T-helper 1 cell treated with Interleukin-12 subunit alpha and Interleukin-12 subunit beta and Interleukin-4 antibody, amounts not matched to agents 30 μg/mL and 1 μg/mL, for 36 hours (primary cell): ENCODE results near the gene MARCKS.
"Not testable (repeated sequence)": the region's sequence is repeated elsewhere in the genome, so short reads cannot be mapped to it uniquely, and the experiment has no call there.

ENCODE experiments used
- H3K27ac Mint-ChIP-seq: one replicate; pipeline ENCODE4 v1.8.0; 2021; ENCODE audit warnings: mild to moderate bottlenecking, mixed read lengths
- H3K27me3 Mint-ChIP-seq: one replicate; pipeline ENCODE4 v1.8.0; 2021; ENCODE audit warnings: low read depth, mixed read lengths
- H3K36me3 Mint-ChIP-seq: one replicate; pipeline ENCODE4 v1.8.0; 2021; ENCODE audit warnings: low read depth, mixed read lengths
- H3K4me1 Mint-ChIP-seq: one replicate; pipeline ENCODE4 v1.8.0; 2021; ENCODE audit warnings: low read depth, mixed read lengths
- H3K4me3 Mint-ChIP-seq: one replicate; pipeline ENCODE4 v1.8.0; 2021; ENCODE audit warnings: mild to moderate bottlenecking, moderate library complexity, mixed read lengths
- H3K9me3 Mint-ChIP-seq: one replicate; pipeline ENCODE4 v1.8.0; 2021; ENCODE audit warnings: mixed read lengths

The MARCKS gene

DNA sequence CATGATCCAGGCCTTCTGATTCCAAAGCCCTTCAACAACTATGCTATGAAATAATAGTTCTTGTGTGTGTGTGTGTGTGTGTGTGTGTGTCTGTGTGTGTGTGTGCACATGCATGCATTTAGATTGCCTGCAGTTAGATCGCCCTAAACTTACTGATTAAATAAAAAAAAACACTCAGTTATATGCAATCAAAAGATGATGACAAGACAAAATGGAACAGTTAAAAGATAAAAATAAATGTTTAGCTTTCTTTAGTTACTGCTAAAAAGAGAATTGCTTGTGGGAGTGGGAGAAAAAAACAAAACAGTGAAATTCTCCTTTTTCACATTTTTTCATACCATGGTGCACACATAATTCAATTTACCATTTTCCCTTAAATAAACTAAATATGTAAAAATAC, 29.4 kb downstream of the MARCKS start:
- Mint-ChIP-seq H3K36me3 (no peaks in the 10 kb centered on the region), H3K4me1 (no peaks in the 10 kb centered on the region), H3K9me3 (no peaks in the 10 kb centered on the region), H3K27me3 (peaks cover 11% of the 10 kb centered on the region), H3K27ac (no peak overlapping the region), H3K4me3 (no peak overlapping the region)

GRCh38 chr6:113888493-113888892, 31.3 kb downstream of the MARCKS start:
- Mint-ChIP-seq H3K9me3 (no peaks in the 10 kb centered on the region), H3K36me3 (no peaks in the 10 kb centered on the region), H3K4me3 (no peak overlapping the region), H3K27ac (no peak overlapping the region), H3K4me1 (no peaks in the 10 kb centered on the region), H3K27me3 (peaks cover 8% of the 10 kb centered on the region)

DNA sequence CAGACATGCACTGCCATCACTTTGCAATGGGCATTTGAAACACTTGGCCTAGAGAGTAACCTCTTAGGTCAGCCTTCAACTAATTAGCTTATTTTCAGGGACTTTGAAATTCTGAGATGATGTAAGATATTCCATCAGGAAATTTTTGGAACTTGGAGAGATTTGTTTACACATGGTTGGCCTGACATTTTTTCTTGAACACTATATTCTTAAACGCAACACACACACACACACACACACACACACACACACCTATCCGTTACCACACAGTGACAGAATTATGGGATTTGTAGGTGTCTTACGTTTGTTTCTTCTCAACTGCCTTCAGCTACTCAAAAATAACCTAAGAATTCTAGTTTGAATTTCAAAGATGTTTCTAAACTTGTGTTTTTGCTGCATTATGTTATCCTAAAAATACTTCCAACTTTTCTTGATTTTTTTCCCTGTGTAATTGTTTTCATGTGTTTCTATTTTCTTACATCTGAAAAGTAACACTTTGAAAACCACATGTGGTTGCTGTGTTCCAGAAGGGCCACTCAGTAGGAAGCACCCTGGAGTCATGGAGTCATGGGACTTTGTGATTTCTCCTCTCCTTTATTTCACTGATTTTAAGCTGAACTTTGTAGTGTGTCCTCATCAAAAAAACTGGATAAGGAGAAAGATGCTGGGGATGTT, 31.9 kb downstream of the MARCKS start:
- H3K9me3 Mint-ChIP-seq: no peaks in the 10 kb centered on the region

GRCh38 chr6:113893451-113893850, 36.3 kb downstream of the MARCKS start:
- Mint-ChIP-seq H3K4me1 (no peaks in the 10 kb centered on the region), H3K27ac (no peak overlapping the region), H3K9me3 (no peaks in the 10 kb centered on the region), H3K27me3 (no peaks in the 10 kb centered on the region), H3K4me3 (no peak overlapping the region), H3K36me3 (no peaks in the 10 kb centered on the region)

More for the DNA sequence above, 31.9 kb downstream of the MARCKS start:
- Mint-ChIP-seq H3K4me1 (no peaks in the 10 kb centered on the region), H3K4me3 (no peak overlapping the region), H3K27me3 (peaks cover 8% of the 10 kb centered on the region), H3K27ac (no peak overlapping the region), H3K36me3 (no peaks in the 10 kb centered on the region)

DNA sequence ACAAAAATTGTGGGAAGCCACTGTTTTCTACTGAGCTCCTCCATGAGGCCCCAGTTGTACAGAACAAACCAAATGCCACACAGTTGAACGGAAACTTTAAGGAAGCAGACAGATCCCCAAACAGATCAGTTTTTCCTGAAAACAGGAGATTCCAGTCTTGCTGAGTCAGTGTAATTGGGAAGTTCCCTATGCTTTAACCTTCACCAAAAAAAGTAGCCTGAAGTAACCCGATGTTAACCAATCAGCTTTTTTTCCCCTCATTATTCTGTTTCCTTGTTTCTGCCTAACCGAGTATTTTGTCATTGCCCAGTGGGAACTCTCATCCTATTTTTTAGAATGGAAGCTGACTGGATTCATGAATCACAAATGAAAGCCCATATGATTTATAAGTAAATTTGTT, 36.7 kb downstream of the MARCKS start:
- Mint-ChIP-seq H3K27ac (no peak overlapping the region), H3K36me3 (no peaks in the 10 kb centered on the region)

GRCh38 chr6:113894712-113895674, 37.8 kb downstream of the MARCKS start:
- H3K27ac Mint-ChIP-seq: no peak overlapping the region
- H3K27me3 Mint-ChIP-seq: no peaks in the 10 kb centered on the region
- no peaks in the 10 kb centered on the region for H3K9me3 Mint-ChIP-seq
- no peak overlapping the region for H3K4me3 Mint-ChIP-seq
- no peaks in the 10 kb centered on the region for H3K36me3 Mint-ChIP-seq
- H3K4me1 Mint-ChIP-seq: no peaks in the 10 kb centered on the region

More for the DNA sequence above, 36.7 kb downstream of the MARCKS start:
- no peaks in the 10 kb centered on the region for H3K4me1 Mint-ChIP-seq
- no peaks in the 10 kb centered on the region for H3K9me3 Mint-ChIP-seq
- H3K4me3 Mint-ChIP-seq: no peak overlapping the region
- H3K27me3 Mint-ChIP-seq: no peaks in the 10 kb centered on the region

DNA sequence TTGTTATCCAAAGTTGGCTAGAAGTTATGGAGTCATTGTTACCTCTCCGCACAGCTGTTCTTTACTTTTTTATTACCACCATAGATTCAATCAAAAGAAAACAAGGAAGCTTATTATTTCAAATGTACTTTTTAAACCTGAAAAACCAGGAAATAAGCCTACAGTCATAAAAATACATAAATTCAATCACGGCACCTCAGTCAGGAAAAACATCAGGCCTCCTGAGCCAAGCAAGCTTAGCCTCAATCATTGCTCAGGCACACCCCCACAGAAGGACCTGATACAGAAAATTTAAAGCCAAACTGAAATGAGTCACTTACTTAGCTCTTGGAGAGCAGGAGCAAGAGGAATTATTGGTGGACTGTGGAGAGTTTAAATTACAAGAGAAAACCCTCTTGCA, 44.3 kb downstream of the MARCKS start:
- no peak overlapping the region for H3K4me3 Mint-ChIP-seq
- no peak overlapping the region for H3K27ac Mint-ChIP-seq
- no peaks in the 10 kb centered on the region for H3K4me1 Mint-ChIP-seq
- H3K36me3 Mint-ChIP-seq: no peaks in the 10 kb centered on the region
- H3K9me3 Mint-ChIP-seq: no peaks in the 10 kb centered on the region
- no peaks in the 10 kb centered on the region for H3K27me3 Mint-ChIP-seq

DNA sequence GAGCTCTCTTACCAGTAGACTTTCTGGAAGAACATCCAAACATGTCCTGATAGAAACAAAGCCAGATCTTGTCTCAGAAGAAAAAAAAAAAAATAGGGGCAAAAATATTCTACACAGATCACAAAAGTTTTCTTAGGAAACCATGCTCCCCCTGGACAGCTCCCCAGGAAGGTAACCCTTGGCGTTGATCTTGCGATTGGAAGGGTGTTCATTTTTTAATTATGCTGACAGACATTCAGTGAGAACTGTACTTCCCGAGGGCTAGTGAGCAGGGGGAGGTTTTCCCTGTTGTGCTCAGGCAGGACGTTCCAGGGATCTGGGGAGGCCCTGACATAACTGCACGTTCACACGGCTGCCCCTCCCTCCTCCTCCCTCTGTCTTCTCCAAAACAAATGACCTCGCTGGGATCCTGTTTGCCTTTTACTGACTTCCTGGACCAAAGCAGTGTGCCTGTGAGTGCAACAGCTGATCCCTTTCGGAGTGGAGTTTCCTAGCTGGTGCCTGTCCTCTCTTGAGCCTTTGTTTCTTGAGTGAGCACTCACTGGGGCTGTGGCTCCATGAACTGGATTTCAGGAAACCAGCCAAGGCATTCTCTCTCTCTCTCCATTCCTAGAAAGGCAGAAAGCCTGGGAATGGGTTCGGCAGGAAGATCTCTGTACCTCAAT, 46.7 kb downstream of the MARCKS start:
- Mint-ChIP-seq H3K36me3 (no peaks in the 10 kb centered on the region), H3K27me3 (no peaks in the 10 kb centered on the region)

DNA sequence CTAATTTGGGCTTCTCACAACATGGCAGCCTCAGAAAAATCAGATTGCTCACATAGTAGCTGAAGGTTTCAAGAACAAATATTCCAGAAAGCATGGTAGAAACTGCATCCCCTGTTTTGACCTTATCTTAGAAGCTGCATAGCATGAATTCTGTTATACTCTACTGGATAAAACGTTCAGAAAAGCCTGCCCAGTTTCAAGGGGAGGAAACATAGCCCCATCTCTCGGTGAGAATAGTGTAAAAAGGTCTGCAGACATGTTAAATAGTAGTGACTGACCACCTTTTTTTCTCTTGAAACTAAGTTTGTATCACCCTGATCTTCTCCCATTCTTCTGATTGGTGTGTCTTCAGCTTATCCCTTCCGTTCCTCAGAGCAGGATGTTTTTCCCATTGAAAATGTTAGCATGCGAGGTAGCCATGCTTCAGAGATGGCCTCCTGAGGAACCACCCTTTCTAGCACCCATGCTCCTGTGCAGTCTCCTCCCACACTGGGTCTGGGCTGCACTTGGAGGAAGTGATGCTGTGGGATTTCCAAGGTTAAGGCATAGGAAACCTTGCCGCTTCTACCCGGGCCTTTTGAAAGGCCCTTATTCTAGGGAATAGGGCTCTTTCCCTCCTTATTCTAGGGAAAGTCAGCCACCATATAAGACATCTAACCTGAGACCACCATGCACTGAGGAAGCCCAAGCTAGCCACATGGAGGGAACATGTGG, 50.1 kb downstream of the MARCKS start:
- H3K4me1 Mint-ChIP-seq: no peaks in the 10 kb centered on the region
- no peak overlapping the region for H3K4me3 Mint-ChIP-seq
- peaks cover 3% of the 10 kb centered on the region for H3K27me3 Mint-ChIP-seq
- H3K27ac Mint-ChIP-seq: no peak overlapping the region
- no peaks in the 10 kb centered on the region for H3K9me3 Mint-ChIP-seq
- H3K36me3 Mint-ChIP-seq: no peaks in the 10 kb centered on the region

More for the DNA sequence above, 46.7 kb downstream of the MARCKS start:
- Mint-ChIP-seq H3K27ac (no peak overlapping the region), H3K4me3 (no peak overlapping the region), H3K4me1 (no peaks in the 10 kb centered on the region), H3K9me3 (no peaks in the 10 kb centered on the region)

DNA sequence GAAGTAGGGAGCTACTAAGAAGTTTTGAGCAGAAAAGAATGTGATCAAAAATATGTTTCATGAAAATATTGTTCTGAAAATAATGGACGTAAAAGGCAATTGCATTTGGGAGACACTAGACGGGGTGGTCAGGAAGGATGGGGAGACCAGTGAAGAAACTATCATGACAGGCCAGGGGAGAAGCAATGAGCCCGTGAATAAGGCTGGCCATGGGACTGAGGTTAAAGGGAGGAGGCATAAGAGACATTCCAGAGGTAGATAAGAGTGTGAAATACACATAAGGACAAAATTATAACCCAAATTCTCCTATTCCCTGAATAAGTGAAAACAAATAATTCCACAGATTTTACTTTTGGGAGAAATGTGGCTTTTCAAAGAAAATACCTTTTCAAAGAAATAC, 51.7 kb downstream of the MARCKS start:
- Mint-ChIP-seq H3K9me3 (no peaks in the 10 kb centered on the region), H3K36me3 (no peaks in the 10 kb centered on the region), H3K4me1 (no peaks in the 10 kb centered on the region), H3K27ac (no peak overlapping the region), H3K27me3 (peaks cover 7% of the 10 kb centered on the region), H3K4me3 (no peak overlapping the region)

DNA sequence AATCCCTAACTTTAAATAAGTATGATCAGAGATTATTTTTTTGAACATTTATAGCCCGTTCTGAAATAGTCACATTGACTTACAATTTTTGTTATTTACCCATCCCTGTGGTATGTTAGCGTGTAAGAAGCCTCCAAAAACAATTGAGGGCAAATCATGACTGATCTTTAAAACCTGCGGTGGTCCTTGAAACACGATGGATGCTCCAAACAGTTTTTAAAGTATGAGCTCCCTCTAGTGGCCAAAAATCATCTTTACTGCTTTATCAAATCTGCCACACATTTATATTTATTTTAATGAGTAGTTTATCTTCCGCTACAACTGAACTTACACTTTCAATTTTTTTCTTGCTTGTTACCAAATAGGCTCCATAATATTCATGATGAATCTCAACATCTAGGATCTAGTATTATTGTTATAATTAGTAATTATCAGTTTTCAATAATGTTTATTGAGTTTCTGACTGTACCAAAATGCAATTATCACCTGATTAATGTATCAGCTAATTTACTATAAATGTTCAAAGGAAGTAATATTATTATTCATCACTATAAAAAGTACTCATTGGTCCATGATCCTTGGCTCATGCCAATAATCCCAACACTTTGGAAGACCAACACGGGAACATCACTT, 52.2 kb downstream of the MARCKS start:
- no peaks in the 10 kb centered on the region for H3K9me3 Mint-ChIP-seq
- no peak overlapping the region for H3K4me3 Mint-ChIP-seq
- H3K27ac Mint-ChIP-seq: no peak overlapping the region
- peaks cover 11% of the 10 kb centered on the region for H3K27me3 Mint-ChIP-seq
- H3K36me3 Mint-ChIP-seq: no peaks in the 10 kb centered on the region
- H3K4me1 Mint-ChIP-seq: no peaks in the 10 kb centered on the region

DNA sequence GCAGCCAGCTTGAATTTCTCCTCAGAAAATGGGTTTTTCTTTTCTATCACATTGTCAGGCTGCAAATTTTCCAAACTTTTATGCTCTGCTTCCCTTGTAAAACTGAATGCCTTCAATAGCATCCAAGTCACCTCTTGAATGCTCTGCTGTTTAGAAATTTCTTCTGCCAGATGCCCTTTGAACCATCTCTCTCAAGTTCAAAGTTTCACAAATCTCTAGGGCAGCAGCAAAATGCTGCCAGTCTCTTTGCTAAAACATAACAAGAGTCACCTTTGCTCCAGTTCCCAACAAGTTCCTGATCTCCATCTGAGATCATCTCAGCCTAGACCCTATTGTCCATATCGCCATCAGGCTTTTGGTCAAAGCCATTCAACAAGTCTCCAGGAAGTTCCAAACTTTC, 53.1 kb downstream of the MARCKS start:
- peaks cover 11% of the 10 kb centered on the region for H3K27me3 Mint-ChIP-seq
- H3K27ac Mint-ChIP-seq, H3K4me1 Mint-ChIP-seq, H3K4me3 Mint-ChIP-seq, H3K36me3 Mint-ChIP-seq, H3K9me3 Mint-ChIP-seq: not testable (repeated sequence)
